ENCODE results near the gene TMEM221.

The TMEM221 gene

DNA sequence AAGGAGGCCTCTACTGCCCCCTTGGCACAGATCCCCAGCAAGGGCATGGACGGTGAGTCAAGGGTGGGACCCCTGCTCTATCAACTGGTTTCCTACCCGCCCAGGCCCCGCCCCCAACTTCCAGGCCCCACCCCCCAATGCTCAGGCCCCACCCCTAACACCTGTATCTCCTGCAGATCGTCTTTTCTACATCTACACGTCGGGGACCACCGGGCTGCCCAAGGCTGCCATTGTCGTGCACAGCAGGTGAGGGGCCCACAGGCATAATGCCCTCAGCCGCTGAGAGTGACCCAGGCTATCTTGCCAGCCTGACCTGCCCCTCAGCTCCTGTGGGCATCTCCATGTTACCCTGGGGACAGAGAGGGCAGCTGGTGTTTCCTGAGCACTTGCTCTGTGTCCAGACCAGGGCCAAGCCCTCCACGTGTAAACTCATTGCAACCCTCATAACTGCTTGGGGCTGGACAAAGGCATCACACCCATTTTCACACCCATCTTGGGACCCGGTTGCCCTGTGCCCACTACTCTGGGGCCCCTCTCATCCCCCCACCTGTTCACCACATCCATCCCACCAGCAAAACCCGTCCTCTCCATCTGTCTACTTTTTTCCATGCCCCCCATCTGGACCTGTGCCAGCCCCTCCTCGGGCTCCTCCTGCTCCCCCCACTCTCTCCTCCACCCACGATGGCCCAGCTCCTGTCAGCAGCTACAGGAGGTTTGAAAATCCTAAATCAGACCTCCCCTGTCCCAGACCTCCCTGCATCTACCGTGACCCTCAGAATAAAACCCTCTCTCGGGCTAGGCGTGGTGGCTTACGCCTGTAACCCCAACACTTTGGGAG, 39.0 kb upstream of the TMEM221 start:
- Histone ChIP-seq H3K9ac (ENCODE audit: low read length) (no peak overlapping the region), H3K4me1 (ENCODE audit: low read length) (peaks cover 7% of the 10 kb centered on the region; the same call in 1 of the 2 replicates), H3K27me3 (ENCODE audit: low read depth, low read length) (no peaks in the 10 kb centered on the region), H3K27ac (ENCODE audit: low read length) (no peak overlapping the region), H4K20me1 (ENCODE audit: insufficient read depth, low read length) (no peaks in the 10 kb centered on the region), H2AFZ (ENCODE audit: low read depth, low read length) (no peak overlapping the region), H3K9me3 (ENCODE audit: insufficient read depth, low read length) (no peaks in the 10 kb centered on the region), H3K36me3 (replicated peaks; ENCODE audit: low read depth, low read length) (no peaks in the 10 kb centered on the region), H3K4me2 (ENCODE audit: low read length) (no peak overlapping the region), H3K79me2 (ENCODE audit: low read length) (no peaks in the 10 kb centered on the region), H3K4me3 (ENCODE audit: low read length) (no peak overlapping the region)
- TF ChIP-seq, protein P1, sequence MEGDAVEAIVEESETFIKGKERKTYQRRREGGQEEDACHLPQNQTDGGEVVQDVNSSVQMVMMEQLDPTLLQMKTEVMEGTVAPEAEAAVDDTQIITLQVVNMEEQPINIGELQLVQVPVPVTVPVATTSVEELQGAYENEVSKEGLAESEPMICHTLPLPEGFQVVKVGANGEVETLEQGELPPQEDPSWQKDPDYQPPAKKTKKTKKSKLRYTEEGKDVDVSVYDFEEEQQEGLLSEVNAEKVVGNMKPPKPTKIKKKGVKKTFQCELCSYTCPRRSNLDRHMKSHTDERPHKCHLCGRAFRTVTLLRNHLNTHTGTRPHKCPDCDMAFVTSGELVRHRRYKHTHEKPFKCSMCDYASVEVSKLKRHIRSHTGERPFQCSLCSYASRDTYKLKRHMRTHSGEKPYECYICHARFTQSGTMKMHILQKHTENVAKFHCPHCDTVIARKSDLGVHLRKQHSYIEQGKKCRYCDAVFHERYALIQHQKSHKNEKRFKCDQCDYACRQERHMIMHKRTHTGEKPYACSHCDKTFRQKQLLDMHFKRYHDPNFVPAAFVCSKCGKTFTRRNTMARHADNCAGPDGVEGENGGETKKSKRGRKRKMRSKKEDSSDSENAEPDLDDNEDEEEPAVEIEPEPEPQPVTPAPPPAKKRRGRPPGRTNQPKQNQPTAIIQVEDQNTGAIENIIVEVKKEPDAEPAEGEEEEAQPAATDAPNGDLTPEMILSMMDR (IDR thresholded peaks at IDR 0.05; ENCODE audit: low read depth, low read length), result no peak
- no peak for TF ChIP-seq EZH2phosphoT487 (IDR thresholded peaks at IDR 0.05; ENCODE audit: low read depth)

DNA sequence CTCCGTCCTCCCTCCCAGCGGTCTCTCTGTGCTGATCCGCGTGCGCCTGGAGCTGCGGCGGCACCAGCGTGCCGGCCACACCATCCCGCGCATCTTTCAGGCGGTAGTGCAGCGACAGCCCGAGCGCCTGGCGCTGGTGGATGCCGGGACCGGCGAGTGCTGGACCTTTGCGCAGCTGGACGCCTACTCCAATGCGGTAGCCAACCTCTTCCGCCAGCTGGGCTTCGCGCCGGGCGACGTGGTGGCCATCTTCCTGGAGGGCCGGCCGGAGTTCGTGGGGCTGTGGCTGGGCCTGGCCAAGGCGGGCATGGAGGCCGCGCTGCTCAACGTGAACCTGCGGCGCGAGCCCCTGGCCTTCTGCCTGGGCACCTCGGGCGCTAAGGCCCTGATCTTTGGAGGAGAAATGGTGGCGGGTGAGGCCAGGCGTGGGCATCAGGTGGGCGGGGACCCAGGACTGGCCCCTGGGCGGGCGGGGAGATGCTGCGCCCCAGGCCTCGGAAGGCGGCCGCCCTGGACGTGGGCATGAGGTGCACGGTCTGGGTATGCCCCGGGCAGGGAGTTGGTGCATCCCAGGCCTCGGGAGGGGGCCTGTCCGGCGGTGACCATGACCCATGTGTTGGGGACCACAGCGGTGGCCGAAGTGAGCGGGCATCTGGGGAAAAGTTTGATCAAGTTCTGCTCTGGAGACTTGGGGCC, 38.2 kb upstream of the TMEM221 start:
- Histone ChIP-seq H3K36me3 (replicated peaks; ENCODE audit: low read depth, low read length) (no peaks in the 10 kb centered on the region), H4K20me1 (ENCODE audit: insufficient read depth, low read length) (no peaks in the 10 kb centered on the region), H3K9me3 (ENCODE audit: insufficient read depth, low read length) (no peaks in the 10 kb centered on the region), H3K4me2 (ENCODE audit: low read length) (no peak overlapping the region), H3K27me3 (ENCODE audit: low read depth, low read length) (no peaks in the 10 kb centered on the region), H3K79me2 (ENCODE audit: low read length) (no peaks in the 10 kb centered on the region), H3K4me3 (ENCODE audit: low read length) (no peak overlapping the region), H3K9ac (ENCODE audit: low read length) (no peak overlapping the region), H3K4me1 (ENCODE audit: low read length) (peaks cover 7% of the 10 kb centered on the region; the same call in 1 of the 2 replicates), H3K27ac (ENCODE audit: low read length) (no peak overlapping the region), H2AFZ (ENCODE audit: low read depth, low read length) (no peak overlapping the region)
- no peak for TF ChIP-seq EZH2phosphoT487 (IDR thresholded peaks at IDR 0.05; ENCODE audit: low read depth)
- TF ChIP-seq, protein P1 (IDR thresholded peaks at IDR 0.05; ENCODE audit: low read depth, low read length), result no peak

DNA sequence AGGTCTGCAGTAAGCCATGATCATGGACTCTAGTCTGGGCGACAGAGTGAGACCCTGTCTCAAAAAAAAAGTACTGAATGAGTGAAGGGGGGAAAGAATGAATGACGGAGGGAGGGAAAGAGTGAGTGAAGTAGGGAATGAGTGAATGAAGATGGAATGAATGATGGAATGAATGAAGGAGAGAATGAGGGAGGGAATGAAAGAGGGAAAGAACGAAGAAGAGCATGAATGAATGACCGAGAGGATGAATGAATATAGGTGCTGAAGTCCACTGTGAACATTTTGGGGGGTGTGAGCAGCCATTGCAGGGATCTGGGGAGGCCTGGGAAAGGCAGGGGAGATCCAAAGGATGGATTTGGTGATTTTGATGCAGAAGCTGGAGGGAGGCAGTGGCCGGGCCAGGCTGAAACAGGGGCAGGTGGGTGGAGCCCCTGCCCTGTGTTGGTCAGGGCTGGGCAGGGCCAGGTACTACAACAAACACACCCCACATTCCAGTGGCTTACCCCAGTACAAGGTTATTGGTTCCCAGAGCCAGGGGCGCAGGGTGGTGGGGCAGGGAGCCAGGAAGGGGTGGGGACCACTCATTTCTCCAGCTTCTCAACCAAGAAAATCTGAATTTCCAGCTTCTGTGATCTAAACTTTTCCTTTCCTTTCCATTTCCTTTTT, 36.2 kb upstream of the TMEM221 start:
- no peak overlapping the region for H3K4me3 ChIP-seq (ENCODE audit: low read length)
- no peaks in the 10 kb centered on the region for H4K20me1 ChIP-seq (ENCODE audit: insufficient read depth, low read length)
- no peaks in the 10 kb centered on the region for H3K36me3 ChIP-seq (replicated peaks; ENCODE audit: low read depth, low read length)
- no peaks in the 10 kb centered on the region for H3K27me3 ChIP-seq (ENCODE audit: low read depth, low read length)
- H3K9ac ChIP-seq (ENCODE audit: low read length), result no peak overlapping the region
- H3K27ac ChIP-seq (ENCODE audit: low read length), result no peak overlapping the region
- no peak for TF ChIP-seq EZH2phosphoT487 (IDR thresholded peaks at IDR 0.05; ENCODE audit: low read depth)
- TF ChIP-seq, protein P1 (IDR thresholded peaks at IDR 0.05; ENCODE audit: low read depth, low read length), result no peak
- no peak overlapping the region for H3K4me2 ChIP-seq (ENCODE audit: low read length)
- no peak overlapping the region for H2AFZ ChIP-seq (ENCODE audit: low read depth, low read length)
- peaks cover 7% of the 10 kb centered on the region; the same call in 1 of the 2 replicates for H3K4me1 ChIP-seq (ENCODE audit: low read length)
- no peaks in the 10 kb centered on the region for H3K79me2 ChIP-seq (ENCODE audit: low read length)
- H3K9me3 ChIP-seq (ENCODE audit: insufficient read depth, low read length), result no peaks in the 10 kb centered on the region

DNA sequence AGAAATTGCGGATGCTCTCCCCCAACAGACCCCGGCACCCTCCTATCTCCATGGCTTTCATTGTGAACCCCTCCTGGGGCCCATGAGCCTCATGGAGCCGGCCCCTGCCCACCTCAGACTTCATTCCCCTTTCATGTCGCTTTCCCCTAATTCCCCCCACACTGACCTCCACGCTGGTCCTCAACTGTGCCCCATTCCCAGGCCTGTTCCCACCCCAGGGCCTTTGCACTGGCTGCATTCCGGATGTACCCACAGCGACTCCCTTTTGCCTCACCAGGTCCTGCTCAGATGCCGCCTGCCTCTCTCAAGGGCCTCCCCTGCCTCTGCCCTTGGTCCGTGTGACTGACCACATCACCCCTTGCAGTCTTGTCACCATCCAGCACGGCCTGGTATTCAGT, 35.1 kb upstream of the TMEM221 start:
- Histone ChIP-seq H3K4me1 (ENCODE audit: low read length) (peaks cover 4% of the 10 kb centered on the region; the same call in 1 of the 2 replicates), H4K20me1 (ENCODE audit: insufficient read depth, low read length) (no peaks in the 10 kb centered on the region), H2AFZ (ENCODE audit: low read depth, low read length) (no peak overlapping the region), H3K79me2 (ENCODE audit: low read length) (no peaks in the 10 kb centered on the region), H3K9ac (ENCODE audit: low read length) (no peak overlapping the region), H3K27me3 (ENCODE audit: low read depth, low read length) (no peaks in the 10 kb centered on the region), H3K4me3 (ENCODE audit: low read length) (no peak overlapping the region), H3K27ac (ENCODE audit: low read length) (no peak overlapping the region), H3K4me2 (ENCODE audit: low read length) (no peak overlapping the region), H3K9me3 (ENCODE audit: insufficient read depth, low read length) (no peaks in the 10 kb centered on the region), H3K36me3 (replicated peaks; ENCODE audit: low read depth, low read length) (no peaks in the 10 kb centered on the region)
- TF ChIP-seq EZH2phosphoT487 (IDR thresholded peaks at IDR 0.05; ENCODE audit: low read depth), result no peak
- TF ChIP-seq, protein P1 (IDR thresholded peaks at IDR 0.05; ENCODE audit: low read depth, low read length), result no peak

Measured in OCI-LY3 (cell line).